Stimulated activated CD4-positive, alpha-beta T cell treated with anti-CD3 and anti-CD28 coated beads, Interleukin-15, amount 100 ng/mL, for 1 hour (primary cell): Measurements from ENCODE around the gene CKMT1A.
A peak's percentile ranks its signal among the peaks of the same experiment; 100 is the strongest.
"Not testable (repeated sequence)": the region's sequence is repeated elsewhere in the genome, so short reads cannot be mapped to it uniquely, and the experiment has no call there.

Experiments used
- DNase-seq, 2 donors: peaks; one replicate each; pipeline ENCODE4 v3.0.0-alpha.2; 2020; ENCODE audit warnings: low read depth in 1 of 2, low spot score in 1 of 2

Gene CKMT1A

GRCh38 chr15:43693148-43694022 lies at the start of gene CKMT1A:
TSS of gene CKMT1A (plus strand) at chr15:43693859. CDS start at chr15:43694051, 192 bp downstream.
- DNase-seq: not testable (repeated sequence)

- no peak for DNase-seq
Observed at GRCh38 chr15:43648649-43649429, 44.8 kb upstream of the CKMT1A start, which contains the start of gene CATSPER2. TSS of gene CATSPER2 (minus strand) at chr15:43648844. CDS start at chr15:43648061, 783 bp downstream.

GRCh38 chr15:43649430-43649926 lies 44.2 kb upstream of the CKMT1A start:
- DNase-seq: not testable (repeated sequence)

- not testable (repeated sequence) for DNase-seq
Observed at GRCh38 chr15:43659727-43660126, 33.9 kb upstream of the CKMT1A start.

GRCh38 chr15:43662293-43662692 lies 31.4 kb upstream of the CKMT1A start:
- not testable (repeated sequence) for DNase-seq

- not testable (repeated sequence) for DNase-seq
Observed at GRCh38 chr15:43663333-43663732, 30.3 kb upstream of the CKMT1A start.

GRCh38 chr15:43666177-43666576 lies 27.5 kb upstream of the CKMT1A start:
- not testable (repeated sequence) for DNase-seq

GRCh38 chr15:43674175-43674574 lies 19.5 kb upstream of the CKMT1A start:
- DNase-seq: not testable (repeated sequence)

- DNase-seq: not testable (repeated sequence)
Observed at GRCh38 chr15:43689604-43690301, 3.9 kb upstream of the CKMT1A start.

- not testable (repeated sequence) for DNase-seq
Observed at GRCh38 chr15:43692679-43693078, 980 bp upstream of the CKMT1A start.

- DNase-seq: no peak
Observed at GRCh38 chr15:43702174-43702573, 8.5 kb downstream of the CKMT1A start.

- no peak for DNase-seq
Observed at GRCh38 chr15:43702701-43703424, 9.2 kb downstream of the CKMT1A start.

GRCh38 chr15:43710431-43711131 lies 16.9 kb downstream of the CKMT1A start:
- not testable (repeated sequence) for DNase-seq

- no peak for DNase-seq
Observed at GRCh38 chr15:43723151-43723550, 29.5 kb downstream of the CKMT1A start.

- DNase-seq: not testable (repeated sequence)
Observed at GRCh38 chr15:43726306-43726705, 32.6 kb downstream of the CKMT1A start.

GRCh38 chr15:43728053-43728725 lies 34.5 kb downstream of the CKMT1A start:
- DNase-seq: not testable (repeated sequence)

- DNase-seq: no peak
Observed at GRCh38 chr15:43735416-43735815, 41.8 kb downstream of the CKMT1A start.

- DNase-seq: peak; percentile 67 to 78
Observed at GRCh38 chr15:43746245-43746902, 52.7 kb downstream of the CKMT1A start, which contains the start of gene PDIA3. TSS of gene PDIA3 (plus strand) at chr15:43746438. CDS start at chr15:43746540, 102 bp downstream.
